Left ventricle myocardium inferior (tissue), 1 donor: ENCODE results near the gene MFSD6. TPM values are rescaled to one million over a fixed set of nuclear protein-coding genes. Genes with fewer than 3 reads are reported as not detected.
"Not testable (repeated sequence)": the region's sequence is repeated elsewhere in the genome, so short reads cannot be mapped to it uniquely, and the experiment has no call there.

Experiments
- DNase-seq: peaks from one replicate; pipeline ENCODE4 v3.0.0-alpha.2; 2020
- H3K27ac ChIP-seq: fragments of 200-600 bp; replicated peaks from 2 replicates; pipeline ENCODE4 v1.8.0; 2021
- H3K27me3 ChIP-seq: fragments of 200-600 bp; 2 replicates; pipeline ENCODE4 v1.8.0; 2021; ENCODE audit warnings: low read depth
- H3K36me3 ChIP-seq: fragments of 200-600 bp; 2 replicates; pipeline ENCODE4 v1.8.0; 2021
- H3K4me1 ChIP-seq: fragments of 200-600 bp; 2 replicates; pipeline ENCODE4 v1.8.0; 2021
- H3K4me3 ChIP-seq: fragments of 200-600 bp; 2 replicates; pipeline ENCODE4 v1.8.0; 2021; ENCODE audit warnings: mild to moderate bottlenecking, moderate library complexity
- H3K9me3 ChIP-seq: fragments of 200-600 bp; replicated peaks from 2 replicates; pipeline ENCODE4 v1.8.0; 2021
- CTCF ChIP-seq: fragments of 200-600 bp; IDR thresholded peaks from 2 replicates; pipeline ENCODE4 v1.8.0; 2021; ENCODE audit warnings: antibody characterized with exemption, mild to moderate bottlenecking, borderline replicate concordance
- intact Hi-C: fragments of 100-400 bp; cut with micrococcal nuclease; formaldehyde crosslinking; loops from one replicate; pipeline ENCODE4 v1.11.0; 2022
- long read RNA-seq: library from polyadenylated mRNA; unstranded; transcript quantifications from one replicate; pipeline ENCODE4 v2.0.0, GENCODE V29; 2021
- total RNA-seq: library from RNA; stranded (reverse); fragmentation: NEBNext Ultra II Directional; extraction: Animal tissue kit (Norgen Biotek cat#: 25700); gene quantifications from one replicate; pipeline ENCODE4 v1.2.1, GENCODE V29; 2021
- donor health status: DM: no; HTN: yes; CAD: no; lungs with severe emphysema.

Gene MFSD6
- 21.4 TPM for total RNA-seq
- long read RNA-seq, full-length matches to known transcripts = 13 of 58 reads
- long read RNA-seq, partial matches to known transcripts = 5 of 58 reads
- long read RNA-seq, other reads (novel, unspliced or antisense) = 40 of 58 reads

GRCh38 chr2:190407662-190408537 lies at the start of gene MFSD6:
Gene MFSD6 (plus strand): TSS chr2:190408355. CDS start chr2:190436030, 27,675 bp downstream.
- Histone ChIP-seq H3K4me1 (peaks cover 36% of the 10 kb centered on the region), H3K27me3 (no peaks in the 10 kb centered on the region), H3K9me3 (no peaks in the 10 kb centered on the region), H3K36me3 (no peaks in the 10 kb centered on the region), H3K27ac (peak within 1 kb of the TSS; percentile 89), H3K4me3 (peak within 1 kb of the TSS; percentile 92)
- peak; percentile 34 for TF ChIP-seq CTCF
- peak; percentile 63 for DNase-seq
- intact Hi-C loops = loop anchor here (10.0 kb wide), 1 partner anchor 87 kb away; no protein-coding TSS in a partner anchor

- Histone ChIP-seq H3K4me1 (peaks cover 49% of the 10 kb centered on the region), H3K4me3 (peak overlapping the region; percentile 43), H3K36me3 (peaks cover 32% of the 10 kb centered on the region), H3K27ac (peak overlapping the region; percentile 71)
- DNase-seq, H3K9me3 ChIP-seq, H3K27me3 ChIP-seq, intact Hi-C loops: not testable (repeated sequence)
Measured at GRCh38 chr2:190358655-190359448, 49.3 kb upstream of the MFSD6 start.

- DNase-seq = no peak
- H3K27ac ChIP-seq = peak overlapping the region; percentile 71
- H3K4me1 ChIP-seq = peaks cover 41% of the 10 kb centered on the region
- intact Hi-C loops = no loop called here
- no peak overlapping the region for H3K4me3 ChIP-seq
- no peaks in the 10 kb centered on the region for H3K9me3 ChIP-seq
- peaks cover 44% of the 10 kb centered on the region for H3K36me3 ChIP-seq
- TF ChIP-seq CTCF = no peak
- H3K27me3 ChIP-seq = no peaks in the 10 kb centered on the region
Measured at GRCh38 chr2:190360561-190360960, 47.6 kb upstream of the MFSD6 start.

GRCh38 chr2:190360965-190361364 lies 47.2 kb upstream of the MFSD6 start:
- H3K27ac ChIP-seq = no peak overlapping the region
- TF ChIP-seq CTCF = no peak
- no peaks in the 10 kb centered on the region for H3K27me3 ChIP-seq
- H3K4me3 ChIP-seq = no peak overlapping the region
- intact Hi-C loops = no loop called here
- no peaks in the 10 kb centered on the region for H3K9me3 ChIP-seq
- peaks cover 37% of the 10 kb centered on the region for H3K4me1 ChIP-seq
- no peak for DNase-seq
- peaks cover 45% of the 10 kb centered on the region for H3K36me3 ChIP-seq

- Histone ChIP-seq H3K27me3 (no peaks in the 10 kb centered on the region), H3K4me1 (peaks cover 31% of the 10 kb centered on the region), H3K36me3 (peaks cover 49% of the 10 kb centered on the region), H3K4me3 (no peak overlapping the region), H3K9me3 (no peaks in the 10 kb centered on the region), H3K27ac (no peak overlapping the region)
- intact Hi-C loops = no loop called here
- no peak for DNase-seq
- no peak for TF ChIP-seq CTCF
Measured at GRCh38 chr2:190361572-190361971, 46.6 kb upstream of the MFSD6 start.
